ENCODE measurements around the gene TNPO3.

The TNPO3 gene

DNA sequence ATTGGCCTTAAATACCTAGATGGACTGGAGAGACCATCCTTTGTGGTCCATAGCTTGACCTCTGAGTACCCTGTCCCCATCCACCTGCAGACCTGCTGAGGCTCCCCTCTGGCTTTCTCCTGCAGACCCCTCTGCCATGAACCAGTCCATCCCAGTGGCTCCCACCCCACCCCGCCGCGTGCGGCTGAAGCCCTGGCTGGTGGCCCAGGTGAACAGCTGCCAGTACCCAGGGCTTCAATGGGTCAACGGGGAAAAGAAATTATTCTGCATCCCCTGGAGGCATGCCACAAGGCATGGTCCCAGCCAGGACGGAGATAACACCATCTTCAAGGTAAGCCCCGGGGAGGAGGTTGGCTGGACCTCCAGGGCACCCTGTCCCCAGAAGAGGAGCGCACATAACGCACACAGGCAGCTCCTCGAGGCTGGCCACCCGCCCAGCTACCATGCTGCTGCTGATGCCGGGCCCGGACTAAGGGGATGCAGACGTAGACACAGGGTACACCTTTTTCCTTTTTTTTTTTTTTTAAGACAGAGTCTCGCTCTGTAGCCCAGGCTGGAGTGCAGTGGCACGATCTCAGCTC, 112.9 kb downstream of the TNPO3 start:
- Histone ChIP-seq H3K79me2 (ENCODE audit: insufficient read depth, low read depth) (no peaks in the 10 kb centered on the region), H4K20me1 (ENCODE audit: insufficient read depth) (no peaks in the 10 kb centered on the region)

GRCh38 chr7:128941323-128941890, 113.5 kb downstream of the TNPO3 start:
- H3K36me3 ChIP-seq (ENCODE audit: insufficient read depth) = no peaks in the 10 kb centered on the region
- no peaks in the 10 kb centered on the region for H4K20me1 ChIP-seq (ENCODE audit: insufficient read depth)
- H3K27ac ChIP-seq = peak overlapping the region; percentile 61
- H3K9ac ChIP-seq = peak overlapping the region; percentile 29; the same call in 1 of the 2 replicates
- no peak overlapping the region; the same call in 1 of the 2 replicates for H2AFZ ChIP-seq (ENCODE audit: low read depth)
- H3K4me3 ChIP-seq (IDR thresholded peaks at IDR 0.05; ENCODE audit: insufficient read depth, low read depth, low read length) = no peak overlapping the region
- no peak for TF ChIP-seq CTCF (conservative IDR thresholded peaks at IDR 0.05; ENCODE audit: low read depth, low read length)
- no peaks in the 10 kb centered on the region for H3K27me3 ChIP-seq (ENCODE audit: insufficient read depth, low read depth)
- no peaks in the 10 kb centered on the region for H3K79me2 ChIP-seq (ENCODE audit: insufficient read depth, low read depth)
- H3K4me1 ChIP-seq (ENCODE audit: low read depth, poor library complexity, severe bottlenecking) = peaks cover 40% of the 10 kb centered on the region
- H3K4me2 ChIP-seq = peak overlapping the region; percentile 54; the same call in 1 of the 2 replicates

More for the DNA sequence above, 112.9 kb downstream of the TNPO3 start:
- no peak overlapping the region for H3K27ac ChIP-seq
- no peak overlapping the region for H3K9ac ChIP-seq
- no peak overlapping the region for H3K4me3 ChIP-seq (IDR thresholded peaks at IDR 0.05; ENCODE audit: insufficient read depth, low read depth, low read length)
- peaks cover 36% of the 10 kb centered on the region for H3K4me1 ChIP-seq (ENCODE audit: low read depth, poor library complexity, severe bottlenecking)
- no peaks in the 10 kb centered on the region for H3K36me3 ChIP-seq (ENCODE audit: insufficient read depth)
- TF ChIP-seq CTCF (conservative IDR thresholded peaks at IDR 0.05; ENCODE audit: low read depth, low read length) = no peak
- H3K27me3 ChIP-seq (ENCODE audit: insufficient read depth, low read depth) = no peaks in the 10 kb centered on the region
- H2AFZ ChIP-seq (ENCODE audit: low read depth) = no peak overlapping the region
- H3K4me2 ChIP-seq = peak overlapping the region; percentile 54; the same call in 1 of the 2 replicates

- H3K36me3 ChIP-seq (ENCODE audit: insufficient read depth) = no peaks in the 10 kb centered on the region
- peak overlapping the region; percentile 3; the same call in 1 of the 2 replicates for H2AFZ ChIP-seq (ENCODE audit: low read depth)
- H3K9ac ChIP-seq = peak overlapping the region; percentile 29; the same call in 1 of the 2 replicates
- H3K4me3 ChIP-seq (IDR thresholded peaks at IDR 0.05; ENCODE audit: insufficient read depth, low read depth, low read length) = no peak overlapping the region
- TF ChIP-seq CTCF (conservative IDR thresholded peaks at IDR 0.05; ENCODE audit: low read depth, low read length) = no peak
- H3K27me3 ChIP-seq (ENCODE audit: insufficient read depth, low read depth) = no peaks in the 10 kb centered on the region
- H4K20me1 ChIP-seq (ENCODE audit: insufficient read depth) = no peaks in the 10 kb centered on the region
- H3K79me2 ChIP-seq (ENCODE audit: insufficient read depth, low read depth) = no peaks in the 10 kb centered on the region
- peak overlapping the region; percentile 61 for H3K27ac ChIP-seq
- H3K4me1 ChIP-seq (ENCODE audit: low read depth, poor library complexity, severe bottlenecking) = peaks cover 40% of the 10 kb centered on the region
- peak overlapping the region; percentile 54 for H3K4me2 ChIP-seq
Measured at GRCh38 chr7:128940494-128941322, 114.2 kb downstream of the TNPO3 start.

DNA sequence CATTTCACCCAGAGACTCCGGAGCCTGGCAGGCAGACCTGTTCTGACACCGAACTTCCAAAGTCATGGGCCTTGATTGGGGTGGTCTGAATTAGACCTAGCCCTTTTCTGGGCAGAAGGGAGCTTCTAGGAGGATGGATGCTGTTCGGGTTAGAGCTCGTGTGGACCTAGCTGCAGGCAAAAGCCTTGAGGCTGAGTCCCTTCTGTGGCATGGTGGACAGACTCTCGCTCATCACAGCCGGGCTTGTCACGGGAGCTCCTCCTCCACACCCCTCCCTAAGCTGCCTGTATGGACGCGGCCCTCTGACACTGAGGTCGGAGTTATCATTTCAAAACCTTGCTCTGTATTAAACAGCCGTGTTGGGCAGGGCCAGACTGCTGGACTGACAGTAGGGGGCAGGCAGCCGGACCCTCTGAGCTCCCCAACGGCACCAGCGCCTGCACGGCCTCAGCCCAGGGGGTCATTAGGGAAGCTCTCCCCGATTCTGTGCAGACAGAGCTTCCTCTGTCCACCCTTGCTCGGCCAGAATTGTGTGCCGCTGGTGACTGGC, 115.0 kb downstream of the TNPO3 start:
- Histone ChIP-seq H3K27me3 (ENCODE audit: insufficient read depth, low read depth) (no peaks in the 10 kb centered on the region), H3K79me2 (ENCODE audit: insufficient read depth, low read depth) (no peaks in the 10 kb centered on the region), H3K4me1 (ENCODE audit: low read depth, poor library complexity, severe bottlenecking) (peaks cover 40% of the 10 kb centered on the region), H3K27ac (peak overlapping the region; percentile 61), H2AFZ (ENCODE audit: low read depth) (0 out of 2 replicates have a peak overlapping the region, but pooled peaks have one; percentile 3), H3K4me2 (peak overlapping the region; percentile 54; the same call in 1 of the 2 replicates), H3K9ac (no peak overlapping the region; the same call in 1 of the 2 replicates), H4K20me1 (ENCODE audit: insufficient read depth) (no peaks in the 10 kb centered on the region), H3K36me3 (ENCODE audit: insufficient read depth) (no peaks in the 10 kb centered on the region), H3K4me3 (IDR thresholded peaks at IDR 0.05; ENCODE audit: insufficient read depth, low read depth, low read length) (no peak overlapping the region)
- TF ChIP-seq CTCF (conservative IDR thresholded peaks at IDR 0.05; ENCODE audit: low read depth, low read length) = no peak

Measured in KMS-11 (cell line).